ENCODE results near the gene TOR1AIP1.
"Not testable (repeated sequence)": the region's sequence is repeated elsewhere in the genome, so short reads cannot be mapped to it uniquely, and the experiment has no call there.

Gene TOR1AIP1

GRCh38 chr1:179941454-179941853 is 59.4 kb downstream of the TOR1AIP1 start:
- no peak for DNase-seq

GRCh38 chr1:179950651-179951050 is 68.6 kb downstream of the TOR1AIP1 start:
- DNase-seq, result no peak

- no peak for DNase-seq
Observed at GRCh38 chr1:179951383-179952144, 69.5 kb downstream of the TOR1AIP1 start.

- no peak for DNase-seq
Observed at GRCh38 chr1:179952186-179952585, 70.1 kb downstream of the TOR1AIP1 start.

- DNase-seq, result peak; percentile 37
Observed at GRCh38 chr1:179953974-179954492, 71.9 kb downstream of the TOR1AIP1 start.

GRCh38 chr1:179954493-179955286 is 72.6 kb downstream of the TOR1AIP1 start, which contains the start of gene CEP350:
Gene CEP350 (plus strand): TSS chr1:179954810. CDS start chr1:179986182, 31,372 bp downstream.
- peak; percentile 95 for DNase-seq

GRCh38 chr1:179955287-179955680 is 73.2 kb downstream of the TOR1AIP1 start:
- no peak for DNase-seq

- no peak for DNase-seq
Observed at GRCh38 chr1:179955731-179956130, 73.6 kb downstream of the TOR1AIP1 start.

GRCh38 chr1:179958359-179958758 is 76.3 kb downstream of the TOR1AIP1 start:
- no peak for DNase-seq

GRCh38 chr1:179962168-179962567 is 80.1 kb downstream of the TOR1AIP1 start:
- not testable (repeated sequence) for DNase-seq

- DNase-seq, result no peak
Observed at GRCh38 chr1:179966551-179966950, 84.5 kb downstream of the TOR1AIP1 start.

- DNase-seq, result no peak
Observed at GRCh38 chr1:179968284-179968993, 86.4 kb downstream of the TOR1AIP1 start.

- no peak for DNase-seq
Observed at GRCh38 chr1:179968994-179969919, 87.2 kb downstream of the TOR1AIP1 start.

Measured in activated CD4-positive, CD25-positive, alpha-beta regulatory T cell treated with anti-CD3 and anti-CD28 coated beads, Interleukin-2, amount 50 U/mL, for 72 hours (primary cell).